Skeletal muscle tissue (tissue), 4 donors: Measurements from ENCODE around the gene ODAD2. TPM values are rescaled to one million over a fixed set of nuclear protein-coding genes. Genes with fewer than 3 reads are reported as not detected.

Experiments used
- H3K27ac ChIP-seq: one replicate; pipeline ENCODE4 v1.7.0; 2013; ENCODE audit warnings: mild to moderate bottlenecking, low read depth, low read length, inconsistent platforms
- H3K27me3 ChIP-seq, 3 donors: one replicate each; pipeline ENCODE4 v1.7.0; 2013; ENCODE audit warnings: low read length in 3 of 3; ENCODE audit not compliant: control insufficient read depth in 3 of 3, insufficient read depth in 3 of 3
- H3K36me3 ChIP-seq, 3 donors: one replicate each; pipeline ENCODE4 v1.7.0; 2013; ENCODE audit warnings: low read length in 3 of 3; ENCODE audit not compliant: control insufficient read depth in 3 of 3, insufficient read depth in 3 of 3
- H3K4me1 ChIP-seq, 3 donors: one replicate each; pipeline ENCODE4 v1.7.0; 2013; ENCODE audit warnings: low read length in 3 of 3, mild to moderate bottlenecking in 3 of 3; ENCODE audit not compliant: control insufficient read depth in 3 of 3, insufficient read depth in 3 of 3
- H3K4me3 ChIP-seq, 3 donors: one replicate each; pipeline ENCODE4 v1.7.0; 2013; ENCODE audit warnings: low read length in 3 of 3
- H3K9ac ChIP-seq, 3 donors: one replicate each; pipeline ENCODE4 v1.7.0; 2013; ENCODE audit warnings: low read length in 3 of 3, mild to moderate bottlenecking in 3 of 3, moderate library complexity in 2 of 3, low read depth in 1 of 3
- H3K9me3 ChIP-seq, 3 donors: one replicate each; pipeline ENCODE4 v1.7.0; 2013; ENCODE audit warnings: low read length in 3 of 3; ENCODE audit not compliant: control insufficient read depth in 3 of 3
- total RNA-seq: library from RNA; depleted of rRNA; stranded (reverse); fragments of >200 nt; gene quantifications from one replicate; pipeline ENCODE4 v1.2.3, GENCODE V29; 2014
- donor health status: Osteomylitis.

Gene ODAD2
- total RNA-seq, 1 donor from 2014 or later = 0.52 TPM

GRCh38 chr10:27865221-27865635 is 133.7 kb downstream of the ODAD2 start:
- no peaks in the 10 kb centered on the region for H3K9me3 ChIP-seq
- H3K4me1 ChIP-seq = no peaks in the 10 kb centered on the region
- H3K27ac ChIP-seq = no peak overlapping the region
- no peak overlapping the region for H3K4me3 ChIP-seq
- no peaks in the 10 kb centered on the region for H3K27me3 ChIP-seq
- no peaks in the 10 kb centered on the region for H3K36me3 ChIP-seq
- H3K9ac ChIP-seq = no peak overlapping the region

GRCh38 chr10:27861781-27862180 is 137.1 kb downstream of the ODAD2 start:
- Histone ChIP-seq H3K9me3 (no peaks in the 10 kb centered on the region), H3K36me3 (no peaks in the 10 kb centered on the region), H3K27ac (no peak overlapping the region), H3K9ac (no peak overlapping the region), H3K27me3 (no peaks in the 10 kb centered on the region), H3K4me1 (no peaks in the 10 kb centered on the region), H3K4me3 (no peak overlapping the region)

GRCh38 chr10:27857616-27858015 is 141.3 kb downstream of the ODAD2 start:
- Histone ChIP-seq H3K36me3 (no peaks in the 10 kb centered on the region), H3K9ac (no peak overlapping the region)

GRCh38 chr10:27844223-27844622 is 154.7 kb downstream of the ODAD2 start:
- H3K4me1 ChIP-seq = no peaks in the 10 kb centered on the region
- H3K4me3 ChIP-seq = no peak overlapping the region
- H3K27me3 ChIP-seq = no peaks in the 10 kb centered on the region
- H3K9ac ChIP-seq = no peak overlapping the region
- no peaks in the 10 kb centered on the region for H3K9me3 ChIP-seq
- H3K27ac ChIP-seq = no peak overlapping the region
- no peaks in the 10 kb centered on the region for H3K36me3 ChIP-seq

More at GRCh38 chr10:27857616-27858015, 141.3 kb downstream of the ODAD2 start:
- H3K4me3 ChIP-seq = no peak overlapping the region
- no peaks in the 10 kb centered on the region for H3K27me3 ChIP-seq
- no peaks in the 10 kb centered on the region for H3K9me3 ChIP-seq
- H3K4me1 ChIP-seq = no peaks in the 10 kb centered on the region
- no peak overlapping the region for H3K27ac ChIP-seq

GRCh38 chr10:27838901-27839300 is 160.0 kb downstream of the ODAD2 start:
- Histone ChIP-seq H3K4me1 (peaks cover 0 to 4% (median 0%) of the 10 kb centered on the region in 3 donors), H3K4me3 (no peak overlapping the region), H3K27ac (no peak overlapping the region), H3K27me3 (no peaks in the 10 kb centered on the region), H3K9me3 (no peaks in the 10 kb centered on the region), H3K9ac (no peak overlapping the region), H3K36me3 (no peaks in the 10 kb centered on the region)

- no peak overlapping the region for H3K9ac ChIP-seq
- H3K27me3 ChIP-seq = no peaks in the 10 kb centered on the region
- H3K27ac ChIP-seq = no peak overlapping the region
- peaks cover 0 to 4% (median 0%) of the 10 kb centered on the region in 3 donors for H3K4me1 ChIP-seq
- no peak overlapping the region for H3K4me3 ChIP-seq
- H3K36me3 ChIP-seq = no peaks in the 10 kb centered on the region
- H3K9me3 ChIP-seq = no peaks in the 10 kb centered on the region
Measured at GRCh38 chr10:27838361-27838760, 160.5 kb downstream of the ODAD2 start.

GRCh38 chr10:27834476-27834875 is 164.4 kb downstream of the ODAD2 start:
- Histone ChIP-seq H3K27ac (no peak overlapping the region), H3K27me3 (no peaks in the 10 kb centered on the region), H3K9me3 (no peaks in the 10 kb centered on the region), H3K36me3 (no peaks in the 10 kb centered on the region), H3K4me1 (peaks cover 0 to 4% (median 0%) of the 10 kb centered on the region in 3 donors), H3K4me3 (no peak overlapping the region), H3K9ac (no peak overlapping the region)

GRCh38 chr10:27833792-27834191 is 165.1 kb downstream of the ODAD2 start:
- no peaks in the 10 kb centered on the region for H3K9me3 ChIP-seq
- peaks cover 0 to 4% (median 0%) of the 10 kb centered on the region in 3 donors for H3K4me1 ChIP-seq
- no peak overlapping the region for H3K9ac ChIP-seq
- H3K4me3 ChIP-seq = no peak overlapping the region
- H3K36me3 ChIP-seq = no peaks in the 10 kb centered on the region
- no peak overlapping the region for H3K27ac ChIP-seq
- H3K27me3 ChIP-seq = no peaks in the 10 kb centered on the region

- Histone ChIP-seq H3K36me3 (no peaks in the 10 kb centered on the region), H3K9ac (no peak overlapping the region), H3K4me3 (no peak overlapping the region), H3K4me1 (no peaks in the 10 kb centered on the region), H3K27ac (no peak overlapping the region), H3K27me3 (no peaks in the 10 kb centered on the region), H3K9me3 (no peaks in the 10 kb centered on the region)
Measured at GRCh38 chr10:27832826-27833225, 166.1 kb downstream of the ODAD2 start.

GRCh38 chr10:27826369-27826768 is 172.5 kb downstream of the ODAD2 start:
- H3K27me3 ChIP-seq = no peaks in the 10 kb centered on the region
- no peak overlapping the region for H3K4me3 ChIP-seq
- no peak overlapping the region for H3K27ac ChIP-seq
- no peak overlapping the region for H3K9ac ChIP-seq
- H3K36me3 ChIP-seq = no peaks in the 10 kb centered on the region
- peaks cover 0 to 3% (median 0%) of the 10 kb centered on the region in 3 donors for H3K9me3 ChIP-seq
- H3K4me1 ChIP-seq = no peaks in the 10 kb centered on the region

- H3K9ac ChIP-seq = no peak overlapping the region
- no peaks in the 10 kb centered on the region for H3K36me3 ChIP-seq
- H3K4me1 ChIP-seq = peaks cover 2 to 11% (median 5%) of the 10 kb centered on the region in 3 donors
- H3K9me3 ChIP-seq = peaks cover 0 to 3% (median 0%) of the 10 kb centered on the region in 3 donors
- no peak overlapping the region for H3K27ac ChIP-seq
- H3K27me3 ChIP-seq = no peaks in the 10 kb centered on the region
- no peak overlapping the region for H3K4me3 ChIP-seq
Measured at GRCh38 chr10:27822301-27822700, 176.6 kb downstream of the ODAD2 start.
